Ishikawa (cell line): ENCODE results near the gene PLPP4.

ENCODE experiments used
- CEBPB ChIP-seq: IDR thresholded peaks from 2 replicates; pipeline ENCODE4 v1.6.1; 2012
- CREB1 ChIP-seq: IDR thresholded peaks from 2 replicates; pipeline ENCODE4 v1.6.1; 2012; ENCODE audit warnings: low read depth
- EGR1 ChIP-seq: IDR thresholded peaks from 2 replicates; pipeline ENCODE4 v1.6.1; 2012
- EP300 ChIP-seq: IDR thresholded peaks from 2 replicates; pipeline ENCODE4 v1.6.1; 2012; ENCODE audit warnings: borderline replicate concordance
- FOXM1 ChIP-seq: IDR thresholded peaks from 2 replicates; pipeline ENCODE4 v1.6.1; 2012; ENCODE audit warnings: low read depth, borderline replicate concordance
- NFIC ChIP-seq: IDR thresholded peaks from 2 replicates; pipeline ENCODE4 v1.6.1; 2012
- RAD21 ChIP-seq: IDR thresholded peaks from 2 replicates; pipeline ENCODE4 v1.6.1; 2012; ENCODE audit warnings: low read depth
- TAF1 ChIP-seq: IDR thresholded peaks from 2 replicates; pipeline ENCODE4 v1.6.1; 2012; ENCODE audit warnings: low read depth, mild to moderate bottlenecking
- TCF12 ChIP-seq: IDR thresholded peaks from 2 replicates; pipeline ENCODE4 v1.6.1; 2012; ENCODE audit warnings: low read depth
- TEAD4 ChIP-seq: IDR thresholded peaks from 2 replicates; pipeline ENCODE4 v1.6.1; 2012
- USF1 ChIP-seq: IDR thresholded peaks from 2 replicates; pipeline ENCODE4 v1.6.1; 2012
- YY1 ChIP-seq: IDR thresholded peaks from 2 replicates; pipeline ENCODE4 v1.6.1; 2012; ENCODE audit warnings: low read depth
- ZBTB7A ChIP-seq: IDR thresholded peaks from 2 replicates; pipeline ENCODE4 v1.6.1; 2012; ENCODE audit warnings: low read depth
- TF ChIP-seq, protein P1 (sequence below): IDR thresholded peaks from 2 replicates; pipeline ENCODE4 v1.6.1; 2012; ENCODE audit warnings: low read depth, mild to moderate bottlenecking
- TF ChIP-seq, protein P2 (sequence below): IDR thresholded peaks from 2 replicates; pipeline ENCODE4 v1.6.1; 2012

PLPP4 gene

GRCh38 chr10:120460186-120460585, 3.2 kb downstream of the PLPP4 start:
- TF ChIP-seq USF1 (no peak), CEBPB (no peak), TAF1 (no peak), YY1 (no peak), TEAD4 (no peak), RAD21 (no peak), CREB1 (no peak), NFIC (no peak), TCF12 (no peak), EGR1 (no peak), EP300 (no peak), FOXM1 (no peak), ZBTB7A (no peak)
- TF ChIP-seq, protein P1, sequence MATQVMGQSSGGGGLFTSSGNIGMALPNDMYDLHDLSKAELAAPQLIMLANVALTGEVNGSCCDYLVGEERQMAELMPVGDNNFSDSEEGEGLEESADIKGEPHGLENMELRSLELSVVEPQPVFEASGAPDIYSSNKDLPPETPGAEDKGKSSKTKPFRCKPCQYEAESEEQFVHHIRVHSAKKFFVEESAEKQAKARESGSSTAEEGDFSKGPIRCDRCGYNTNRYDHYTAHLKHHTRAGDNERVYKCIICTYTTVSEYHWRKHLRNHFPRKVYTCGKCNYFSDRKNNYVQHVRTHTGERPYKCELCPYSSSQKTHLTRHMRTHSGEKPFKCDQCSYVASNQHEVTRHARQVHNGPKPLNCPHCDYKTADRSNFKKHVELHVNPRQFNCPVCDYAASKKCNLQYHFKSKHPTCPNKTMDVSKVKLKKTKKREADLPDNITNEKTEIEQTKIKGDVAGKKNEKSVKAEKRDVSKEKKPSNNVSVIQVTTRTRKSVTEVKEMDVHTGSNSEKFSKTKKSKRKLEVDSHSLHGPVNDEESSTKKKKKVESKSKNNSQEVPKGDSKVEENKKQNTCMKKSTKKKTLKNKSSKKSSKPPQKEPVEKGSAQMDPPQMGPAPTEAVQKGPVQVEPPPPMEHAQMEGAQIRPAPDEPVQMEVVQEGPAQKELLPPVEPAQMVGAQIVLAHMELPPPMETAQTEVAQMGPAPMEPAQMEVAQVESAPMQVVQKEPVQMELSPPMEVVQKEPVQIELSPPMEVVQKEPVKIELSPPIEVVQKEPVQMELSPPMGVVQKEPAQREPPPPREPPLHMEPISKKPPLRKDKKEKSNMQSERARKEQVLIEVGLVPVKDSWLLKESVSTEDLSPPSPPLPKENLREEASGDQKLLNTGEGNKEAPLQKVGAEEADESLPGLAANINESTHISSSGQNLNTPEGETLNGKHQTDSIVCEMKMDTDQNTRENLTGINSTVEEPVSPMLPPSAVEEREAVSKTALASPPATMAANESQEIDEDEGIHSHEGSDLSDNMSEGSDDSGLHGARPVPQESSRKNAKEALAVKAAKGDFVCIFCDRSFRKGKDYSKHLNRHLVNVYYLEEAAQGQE: no peak
- TF ChIP-seq, protein P2, sequence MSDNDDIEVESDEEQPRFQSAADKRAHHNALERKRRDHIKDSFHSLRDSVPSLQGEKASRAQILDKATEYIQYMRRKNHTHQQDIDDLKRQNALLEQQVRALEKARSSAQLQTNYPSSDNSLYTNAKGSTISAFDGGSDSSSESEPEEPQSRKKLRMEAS: no peak

GRCh38 chr10:120460776-120461175, 3.7 kb downstream of the PLPP4 start:
- TF ChIP-seq, protein P2: no peak
- TF ChIP-seq CEBPB: no peak
- no peak for TF ChIP-seq EP300
- TF ChIP-seq, protein P1: no peak
- no peak for TF ChIP-seq RAD21
- no peak for TF ChIP-seq TAF1

DNA sequence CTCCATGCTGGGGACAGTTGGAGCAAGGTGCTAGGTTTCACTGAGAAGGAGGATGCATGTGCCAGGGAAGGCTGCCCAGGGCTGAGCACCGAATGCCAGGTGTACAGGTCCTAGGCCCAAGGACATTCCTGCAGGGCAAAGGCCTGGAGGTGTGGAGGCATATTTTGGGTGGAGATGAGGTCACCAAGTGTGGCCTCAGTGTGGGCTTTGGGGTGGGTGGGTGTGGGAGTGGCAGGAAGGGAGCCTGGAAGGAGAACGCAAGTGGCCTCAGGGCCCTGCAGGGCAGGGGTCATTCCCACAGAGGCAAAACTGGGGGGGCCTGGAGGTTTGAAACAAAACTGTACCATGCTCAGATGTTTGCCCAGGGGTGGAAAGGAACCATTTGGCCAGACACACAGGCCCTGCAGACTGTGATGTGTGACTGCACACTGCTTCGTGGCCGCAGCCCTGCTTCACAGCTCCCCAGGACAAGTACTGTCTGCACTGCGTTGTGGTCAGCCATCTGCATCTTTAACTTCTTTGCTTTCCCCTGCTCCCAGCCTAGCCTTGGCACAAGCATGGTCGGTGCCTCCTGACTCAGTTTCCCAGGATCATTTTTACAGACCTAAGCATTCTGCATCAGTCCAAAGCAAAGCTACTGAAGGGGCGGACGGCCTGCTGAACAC, 5.1 kb downstream of the PLPP4 start:
- TF ChIP-seq ZBTB7A (no peak), USF1 (no peak), EGR1 (no peak), CEBPB (no peak), TAF1 (no peak), TCF12 (no peak), NFIC (no peak), EP300 (no peak), TEAD4 (no peak), RAD21 (no peak), YY1 (no peak), CREB1 (no peak), FOXM1 (no peak)
- TF ChIP-seq, protein P2: no peak
- TF ChIP-seq, protein P1: no peak

- no peak for TF ChIP-seq CREB1
- TF ChIP-seq NFIC: no peak
- TF ChIP-seq, protein P1: no peak
- no peak for TF ChIP-seq TCF12
- TF ChIP-seq CEBPB: no peak
- TF ChIP-seq EGR1: no peak
- no peak for TF ChIP-seq FOXM1
- TF ChIP-seq, protein P2: no peak
- TF ChIP-seq TEAD4: no peak
- no peak for TF ChIP-seq TAF1
- no peak for TF ChIP-seq YY1
- no peak for TF ChIP-seq ZBTB7A
- TF ChIP-seq USF1: no peak
- TF ChIP-seq EP300: no peak
- TF ChIP-seq RAD21: no peak
Measured at GRCh38 chr10:120465138-120465537, 8.1 kb downstream of the PLPP4 start.
